ENCODE data around the gene CRB2. TPM values are rescaled to one million over a fixed set of nuclear protein-coding genes. Genes with fewer than 3 reads are reported as not detected.
A peak's percentile ranks its signal among the peaks of the same experiment; 100 is the strongest.

The CRB2 gene
- total RNA-seq, 4 donors from 2014 or later, result 0.11 TPM; not detected in 3

- TF ChIP-seq POLR2A (IDR thresholded peaks at IDR 0.05) (no peak), CTCF (IDR thresholded peaks at IDR 0.05) (no peak)
- H3K27me3 ChIP-seq, result no peaks in the 10 kb centered on the region
- no peak overlapping the region for H3K4me3 ChIP-seq (replicated peaks in 1 of 3)
- no peak overlapping the region for H3K27ac ChIP-seq
- no peaks in the 10 kb centered on the region for H3K36me3 ChIP-seq
- H3K9me3 ChIP-seq, result no peaks in the 10 kb centered on the region
- 90 to 97% methylated on average over 8 to 11 of the region's 11 CpGs for WGBS, 2 donors
- DNase-seq, result no peak
- intact Hi-C loops (cut with DNase I), result no loop called here
- H3K4me1 ChIP-seq, result peaks cover 0 to 11% of the 10 kb centered on the region in 2 donors
Measured at GRCh38 chr9:123411636-123412035, 55.6 kb downstream of the CRB2 start.

- Histone ChIP-seq H3K9me3 (no peaks in the 10 kb centered on the region), H3K27ac (no peak overlapping the region), H3K27me3 (no peaks in the 10 kb centered on the region), H3K4me3 (replicated peaks in 1 of 3) (no peak overlapping the region), H3K4me1 (peaks cover 0 to 11% of the 10 kb centered on the region in 2 donors), H3K36me3 (no peaks in the 10 kb centered on the region)
- TF ChIP-seq CTCF (IDR thresholded peaks at IDR 0.05), result no peak
- no peak for TF ChIP-seq POLR2A (IDR thresholded peaks at IDR 0.05)
- no peak for DNase-seq
- 87 to 93% methylated on average over 18 of the region's 18 CpGs for WGBS, 2 donors
- intact Hi-C loops (cut with DNase I), result no loop called here
Measured at GRCh38 chr9:123412171-123412820, 56.3 kb downstream of the CRB2 start.

DNA sequence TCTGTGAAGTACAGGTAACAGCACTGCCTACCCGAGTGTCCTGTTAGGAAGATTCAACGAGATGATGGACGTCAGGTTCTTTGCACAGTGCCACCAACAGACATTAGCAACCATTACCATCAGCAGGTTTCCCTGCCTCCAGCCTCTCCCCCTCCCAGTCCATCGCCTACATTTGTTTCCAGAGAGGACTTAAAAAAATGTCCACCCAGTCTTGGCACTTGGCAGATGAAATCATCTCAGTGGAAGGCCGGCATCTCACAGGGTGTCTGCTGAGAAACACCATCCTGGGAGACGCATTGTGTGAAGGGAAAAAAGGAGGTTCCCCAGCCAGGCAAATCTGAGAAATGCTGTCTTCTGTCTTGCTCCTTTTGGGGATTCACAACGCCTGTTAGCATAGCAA, 58.2 kb downstream of the CRB2 start:
- no peaks in the 10 kb centered on the region for H3K9me3 ChIP-seq
- H3K36me3 ChIP-seq, result no peaks in the 10 kb centered on the region
- H3K4me1 ChIP-seq, result peaks cover 0 to 11% of the 10 kb centered on the region in 2 donors
- DNase-seq, result no peak
- H3K4me3 ChIP-seq (replicated peaks in 1 of 3), result no peak overlapping the region
- no peaks in the 10 kb centered on the region for H3K27me3 ChIP-seq
- no peak for TF ChIP-seq POLR2A (IDR thresholded peaks at IDR 0.05)
- TF ChIP-seq CTCF (IDR thresholded peaks at IDR 0.05), result no peak
- intact Hi-C loops (cut with DNase I), result no loop called here
- no peak overlapping the region for H3K27ac ChIP-seq
- 95 to 96% methylated on average over 7 of the region's 7 CpGs for WGBS, 2 donors

GRCh38 chr9:123414936-123415930, 59.2 kb downstream of the CRB2 start:
- no peak overlapping the region for H3K27ac ChIP-seq
- no peak overlapping the region for H3K4me3 ChIP-seq (replicated peaks in 1 of 3)
- no peaks in the 10 kb centered on the region for H3K9me3 ChIP-seq
- TF ChIP-seq CTCF (IDR thresholded peaks at IDR 0.05), result no peak
- no peak for TF ChIP-seq POLR2A (IDR thresholded peaks at IDR 0.05)
- peaks cover 0 to 3% of the 10 kb centered on the region in 2 donors for H3K36me3 ChIP-seq
- no peaks in the 10 kb centered on the region for H3K27me3 ChIP-seq
- WGBS, 2 donors, result 88 to 93% methylated on average over 20 to 22 of the region's 23 CpGs
- DNase-seq, result no peak
- intact Hi-C loops (cut with DNase I), result no loop called here
- peaks cover 0 to 11% of the 10 kb centered on the region in 2 donors for H3K4me1 ChIP-seq

DNA sequence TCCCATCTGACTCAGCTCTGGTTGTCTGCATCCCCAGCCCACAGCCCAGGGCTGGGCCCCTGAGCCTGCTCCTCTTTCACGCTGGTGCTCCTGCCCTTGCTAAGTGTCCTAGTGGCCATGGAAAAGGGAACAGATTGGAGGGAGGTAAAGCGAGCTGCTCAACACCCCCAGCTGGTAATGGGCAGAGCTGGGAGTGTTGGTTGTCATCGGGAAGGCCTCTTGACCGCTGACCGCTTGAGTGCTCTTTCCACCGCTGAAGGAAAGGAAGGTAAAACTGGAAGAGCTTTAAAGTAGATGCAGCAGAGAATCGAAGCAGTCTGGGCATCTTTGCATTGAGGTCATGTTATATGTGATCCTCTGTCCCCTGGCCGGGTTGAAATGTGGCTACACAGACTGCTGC, 60.2 kb downstream of the CRB2 start:
- H3K9me3 ChIP-seq, result no peaks in the 10 kb centered on the region
- peaks cover 0 to 3% of the 10 kb centered on the region in 2 donors for H3K36me3 ChIP-seq
- intact Hi-C loops (cut with DNase I), result no loop called here

More for the DNA sequence above, 60.2 kb downstream of the CRB2 start:
- no peak overlapping the region for H3K27ac ChIP-seq
- TF ChIP-seq CTCF (IDR thresholded peaks at IDR 0.05) (no peak), POLR2A (IDR thresholded peaks at IDR 0.05) (no peak)
- H3K4me3 ChIP-seq (replicated peaks in 1 of 3), result no peak overlapping the region
- peak; percentile 55 to 66 for DNase-seq
- H3K4me1 ChIP-seq, result peaks cover 0 to 11% of the 10 kb centered on the region in 2 donors
- no peaks in the 10 kb centered on the region for H3K27me3 ChIP-seq
- WGBS, 2 donors, result 32 to 39% methylated on average over 8 of the region's 8 CpGs
